ENCODE measurements around the gene MATN1.

Gene MATN1

GRCh38 chr1:30714536-30715090 lies 8.8 kb downstream of the MATN1 start:
- no peak for DNase-seq (ENCODE audit: low spot score)
- no peak for TF ChIP-seq CTCF (IDR thresholded peaks at IDR 0.05; ENCODE audit: extremely low read depth, insufficient read depth, missing control alignments)
- in situ Hi-C loops (cut with MboI; ENCODE audit: low pct_unique_long_range_greater_than_20kb, low sequenced_read_pairs, unreplicated experiment), result no loop called here

- in situ Hi-C loops (cut with MboI; ENCODE audit: low pct_unique_long_range_greater_than_20kb, low sequenced_read_pairs, unreplicated experiment), result no loop called here
- DNase-seq (ENCODE audit: low spot score), result no peak
- TF ChIP-seq CTCF (IDR thresholded peaks at IDR 0.05; ENCODE audit: extremely low read depth, insufficient read depth, missing control alignments), result no peak
Measured at GRCh38 chr1:30714025-30714424, 9.4 kb downstream of the MATN1 start.

- no peak for DNase-seq (ENCODE audit: low spot score)
- in situ Hi-C loops (cut with MboI; ENCODE audit: low pct_unique_long_range_greater_than_20kb, low sequenced_read_pairs, unreplicated experiment), result no loop called here
- no peak for TF ChIP-seq CTCF (IDR thresholded peaks at IDR 0.05; ENCODE audit: extremely low read depth, insufficient read depth, missing control alignments)
Measured at GRCh38 chr1:30713311-30713710, 10.1 kb downstream of the MATN1 start.

GRCh38 chr1:30712583-30712982 lies 10.8 kb downstream of the MATN1 start:
- TF ChIP-seq CTCF (IDR thresholded peaks at IDR 0.05; ENCODE audit: extremely low read depth, insufficient read depth, missing control alignments), result no peak
- no peak for DNase-seq (ENCODE audit: low spot score)
- in situ Hi-C loops (cut with MboI; ENCODE audit: low pct_unique_long_range_greater_than_20kb, low sequenced_read_pairs, unreplicated experiment), result no loop called here

GRCh38 chr1:30710407-30710806 lies 13.0 kb downstream of the MATN1 start:
- in situ Hi-C loops (cut with MboI; ENCODE audit: low pct_unique_long_range_greater_than_20kb, low sequenced_read_pairs, unreplicated experiment), result no loop called here
- TF ChIP-seq CTCF (IDR thresholded peaks at IDR 0.05; ENCODE audit: extremely low read depth, insufficient read depth, missing control alignments), result no peak
- DNase-seq (ENCODE audit: low spot score), result no peak

GRCh38 chr1:30708361-30708728 lies 15.0 kb downstream of the MATN1 start:
- in situ Hi-C loops (cut with MboI; ENCODE audit: low pct_unique_long_range_greater_than_20kb, low sequenced_read_pairs, unreplicated experiment), result no loop called here
- TF ChIP-seq CTCF (IDR thresholded peaks at IDR 0.05; ENCODE audit: extremely low read depth, insufficient read depth, missing control alignments), result no peak
- DNase-seq (ENCODE audit: low spot score), result no peak

All from GM13977 (cell line).